GM10266 (cell line): ENCODE data around the gene PIK3CG.

ENCODE experiments used
- DNase-seq: peaks from one replicate; pipeline ENCODE4 v3.0.0; 2012; ENCODE audit errors: extremely low spot score
- CTCF ChIP-seq: IDR thresholded peaks from 2 replicates; pipeline ENCODE4 v1.5.1; 2012; ENCODE audit warnings: mild to moderate bottlenecking, low read depth; ENCODE audit not compliant: control insufficient read depth, insufficient read depth; ENCODE audit errors: missing control alignments

PIK3CG gene

GRCh38 chr7:106867641-106868351 is 2.7 kb downstream of the PIK3CG start:
- no peak for DNase-seq
- TF ChIP-seq CTCF: no peak

- no peak for DNase-seq
Observed at GRCh38 chr7:106868364-106868763, 3.3 kb downstream of the PIK3CG start.

GRCh38 chr7:106869954-106870353 is 4.9 kb downstream of the PIK3CG start:
- no peak for TF ChIP-seq CTCF
- no peak for DNase-seq

More at GRCh38 chr7:106868364-106868763, 3.3 kb downstream of the PIK3CG start:
- no peak for TF ChIP-seq CTCF

GRCh38 chr7:106870528-106870927 is 5.4 kb downstream of the PIK3CG start:
- no peak for TF ChIP-seq CTCF
- DNase-seq: no peak

- no peak for TF ChIP-seq CTCF
- peak; percentile 79 for DNase-seq
Observed at GRCh38 chr7:106870983-106871410, 5.9 kb downstream of the PIK3CG start.

- DNase-seq: no peak
- TF ChIP-seq CTCF: no peak
Observed at GRCh38 chr7:106871793-106872571, 6.9 kb downstream of the PIK3CG start.

- no peak for TF ChIP-seq CTCF
- no peak for DNase-seq
Observed at GRCh38 chr7:106872763-106873162, 7.7 kb downstream of the PIK3CG start.
